ENCODE measurements around the gene KRTAP20-2.

- TF ChIP-seq CSRNP3 (CRISPR knock-in tag; IDR thresholded peaks at IDR 0.05) (no peak), ZNF70 (CRISPR knock-in tag; IDR thresholded peaks at IDR 0.05) (no peak), TCF4 (CRISPR knock-in tag; IDR thresholded peaks at IDR 0.05; ENCODE audit: borderline replicate concordance) (no peak), ZFP3 (CRISPR knock-in tag; IDR thresholded peaks at IDR 0.05) (no peak), ZC3H10 (CRISPR knock-in tag; IDR thresholded peaks at IDR 0.05) (no peak), GLIS3 (CRISPR knock-in tag; IDR thresholded peaks at IDR 0.05) (no peak)
Measured at GRCh38 chr21:30620080-30620479, 14.9 kb upstream of the KRTAP20-2 start.

Measured in SK-N-SH treated with all-trans-retinoic acid at 6 μM for 48 hours (cell line).